H1 (cell line): ENCODE results near the gene ZNF697.

ENCODE experiments used
- ATF2 ChIP-seq: IDR thresholded peaks from 2 replicates; pipeline ENCODE4 v1.6.1; 2012; ENCODE audit warnings: low read length, inconsistent platforms
- CREB1 ChIP-seq: IDR thresholded peaks from 2 replicates; pipeline ENCODE4 v1.6.1; 2012; ENCODE audit warnings: inconsistent platforms
- EGR1 ChIP-seq: IDR thresholded peaks from 2 replicates; pipeline ENCODE4 v1.6.1; 2011; ENCODE audit warnings: low read depth, low read length, borderline replicate concordance
- EP300 ChIP-seq, 2 experiments: IDR thresholded peaks; 1 replicate in 1 of 2; 2 replicates in 1 of 2; pipeline ENCODE4 v1.6.1; 2011 to 2012; ENCODE audit warnings: low read depth in 2 of 2, low read length in 2 of 2, mild to moderate bottlenecking in 2 of 2, borderline replicate concordance in 1 of 2, inconsistent platforms in 1 of 2, moderate library complexity in 1 of 2
- GABPA ChIP-seq: IDR thresholded peaks from 2 replicates; pipeline ENCODE4 v1.6.1; 2011; ENCODE audit warnings: mild to moderate bottlenecking, low read length, moderate library complexity, borderline replicate concordance; ENCODE audit not compliant: insufficient read depth
- POLR2A ChIP-seq, 2 experiments: IDR thresholded peaks; 1 replicate in 1 of 2; 2 replicates in 1 of 2; pipeline ENCODE4 v1.6.1; 2011; ENCODE audit warnings: low read depth in 2 of 2, low read length in 2 of 2, mild to moderate bottlenecking in 2 of 2; ENCODE audit errors: control extremely low read depth in 1 of 2
- POLR2AphosphoS5 ChIP-seq: IDR thresholded peaks from 2 replicates; pipeline ENCODE4 v1.6.1; 2011; ENCODE audit warnings: low read depth, low read length
- POU5F1 ChIP-seq: IDR thresholded peaks from 2 replicates; pipeline ENCODE4 v1.6.1; 2011; ENCODE audit warnings: low read depth, mild to moderate bottlenecking, low read length, moderate library complexity
- RAD21 ChIP-seq, 2 experiments: IDR thresholded peaks in 1 of 2; conservative IDR thresholded peaks in 1 of 2; 2 replicates each; pipeline ENCODE4 v1.6.1; 2011; ENCODE audit warnings: low read depth in 2 of 2, low read length in 2 of 2, improper control_type of control experiment in 1 of 2, inconsistent platforms in 1 of 2, mild to moderate bottlenecking in 1 of 2, moderate library complexity in 1 of 2
- SP4 ChIP-seq: IDR thresholded peaks from 2 replicates; pipeline ENCODE4 v1.6.1; 2012; ENCODE audit warnings: low read length, inconsistent platforms
- TF ChIP-seq, protein P1 (sequence below), 3 experiments: IDR thresholded peaks; 1 replicate in 2 of 3; 2 replicates in 1 of 3; pipeline versions ENCODE4 v1.5.1 to v1.6.1; 2011; ENCODE audit warnings: low read length in 3 of 3, mild to moderate bottlenecking in 3 of 3, inconsistent platforms in 2 of 3, low read depth in 1 of 3, moderate library complexity in 1 of 3; ENCODE audit not compliant: insufficient read depth in 1 of 3; ENCODE audit errors: control extremely low read depth in 1 of 3

GRCh38 chr1:119680193-119680592, 32.1 kb upstream of the ZNF697 start:
- TF ChIP-seq POU5F1 (no peak), GABPA (no peak), SP4 (no peak), ATF2 (no peak), POLR2AphosphoS5 (no peak), EP300 (IDR thresholded peaks at IDR 0.05; ENCODE audit: borderline replicate concordance in 1 of 2, low read depth in 2 of 2, low read length in 2 of 2) (no peak), EGR1 (no peak), CREB1 (no peak), POLR2A (IDR thresholded peaks at IDR 0.05; ENCODE audit: control extremely low read depth in 1 of 2, low read depth in 2 of 2, low read length in 2 of 2) (no peak), RAD21 (IDR thresholded peaks at IDR 0.05 in 1 of 2, conservative IDR thresholded peaks at IDR 0.05 in 1 of 2; ENCODE audit: low read depth in 2 of 2, low read length in 2 of 2) (no peak)
- TF ChIP-seq, protein P1, sequence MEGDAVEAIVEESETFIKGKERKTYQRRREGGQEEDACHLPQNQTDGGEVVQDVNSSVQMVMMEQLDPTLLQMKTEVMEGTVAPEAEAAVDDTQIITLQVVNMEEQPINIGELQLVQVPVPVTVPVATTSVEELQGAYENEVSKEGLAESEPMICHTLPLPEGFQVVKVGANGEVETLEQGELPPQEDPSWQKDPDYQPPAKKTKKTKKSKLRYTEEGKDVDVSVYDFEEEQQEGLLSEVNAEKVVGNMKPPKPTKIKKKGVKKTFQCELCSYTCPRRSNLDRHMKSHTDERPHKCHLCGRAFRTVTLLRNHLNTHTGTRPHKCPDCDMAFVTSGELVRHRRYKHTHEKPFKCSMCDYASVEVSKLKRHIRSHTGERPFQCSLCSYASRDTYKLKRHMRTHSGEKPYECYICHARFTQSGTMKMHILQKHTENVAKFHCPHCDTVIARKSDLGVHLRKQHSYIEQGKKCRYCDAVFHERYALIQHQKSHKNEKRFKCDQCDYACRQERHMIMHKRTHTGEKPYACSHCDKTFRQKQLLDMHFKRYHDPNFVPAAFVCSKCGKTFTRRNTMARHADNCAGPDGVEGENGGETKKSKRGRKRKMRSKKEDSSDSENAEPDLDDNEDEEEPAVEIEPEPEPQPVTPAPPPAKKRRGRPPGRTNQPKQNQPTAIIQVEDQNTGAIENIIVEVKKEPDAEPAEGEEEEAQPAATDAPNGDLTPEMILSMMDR (IDR thresholded peaks at IDR 0.05; ENCODE audit: control extremely low read depth in 1 of 3, insufficient read depth in 1 of 3, low read depth in 1 of 3, low read length in 3 of 3), result no peak
